Neural crest cell (in vitro differentiated cells): Measurements from ENCODE around the gene NHP2. TPM values are rescaled to one million over a fixed set of nuclear protein-coding genes. Genes with fewer than 3 reads are reported as not detected.

Source experiments
- DNase-seq: peaks from one replicate; pipeline ENCODE4 v3.0.0; 2021; ENCODE audit warnings: low read depth, mixed read lengths, low spot score
- H3K27ac Mint-ChIP-seq: one replicate; pipeline ENCODE4 v1.8.0; 2021; ENCODE audit warnings: mild to moderate bottlenecking, mixed read lengths; ENCODE audit not compliant: unreplicated experiment
- H3K27me3 Mint-ChIP-seq: 2 replicates; pipeline ENCODE4 v1.8.0; 2021; ENCODE audit warnings: low read depth, mild to moderate bottlenecking, mixed read lengths
- H3K36me3 Mint-ChIP-seq: 2 replicates; pipeline ENCODE4 v1.8.0; 2021; ENCODE audit warnings: low read depth, mild to moderate bottlenecking, mixed read lengths
- H3K4me1 Mint-ChIP-seq: 2 replicates; pipeline ENCODE4 v1.8.0; 2021; ENCODE audit warnings: mixed read lengths
- H3K4me3 Mint-ChIP-seq: one replicate; pipeline ENCODE4 v1.8.0; 2021; ENCODE audit warnings: mild to moderate bottlenecking, mixed read lengths
- H3K9me3 Mint-ChIP-seq: 2 replicates; pipeline ENCODE4 v1.8.0; 2021; ENCODE audit warnings: mixed read lengths
- total RNA-seq: library from RNA; stranded (reverse); gene quantifications from 2 replicates; pipeline ENCODE4 v1.2.1, GENCODE V29; 2021
- TF ChIP-seq, protein P1 (sequence below): fragments of 200-600 bp; sonication (generic); conservative IDR thresholded peaks from 2 replicates; pipeline ENCODE4 v1.5.0; 2021; ENCODE audit warnings: antibody characterized with exemption, mild to moderate bottlenecking

The NHP2 gene
- total RNA-seq, 1 donor from 2014 or later, result 169 TPM

DNA sequence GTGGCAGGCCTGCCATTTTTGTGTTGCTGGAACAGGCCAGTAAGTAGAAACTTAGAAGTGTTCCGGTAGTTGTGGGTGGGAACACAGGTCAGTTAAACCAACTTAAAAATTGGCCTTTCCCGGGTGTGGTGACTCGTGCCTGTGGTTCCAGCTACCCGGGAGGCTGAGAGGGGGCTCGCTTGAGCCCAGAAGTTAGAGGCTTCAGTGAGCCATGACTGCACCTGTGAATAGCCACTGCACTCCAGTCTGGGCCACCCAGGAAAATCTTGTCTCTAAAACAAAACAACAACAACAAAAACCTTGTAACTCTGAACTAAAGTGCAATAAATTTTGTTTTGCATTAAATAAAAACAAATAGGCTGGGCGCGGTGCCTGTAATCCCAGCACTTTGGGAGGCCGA lies 1.4 kb upstream of the NHP2 start:
- Mint-ChIP-seq H3K36me3 (peaks cover 5% of the 10 kb centered on the region), H3K4me1 (peaks cover 22% of the 10 kb centered on the region), H3K27me3 (peaks cover 7% of the 10 kb centered on the region), H3K4me3 (no peak overlapping the region), H3K9me3 (no peaks in the 10 kb centered on the region), H3K27ac (no peak overlapping the region)
- no peak for DNase-seq
- TF ChIP-seq, protein P1, sequence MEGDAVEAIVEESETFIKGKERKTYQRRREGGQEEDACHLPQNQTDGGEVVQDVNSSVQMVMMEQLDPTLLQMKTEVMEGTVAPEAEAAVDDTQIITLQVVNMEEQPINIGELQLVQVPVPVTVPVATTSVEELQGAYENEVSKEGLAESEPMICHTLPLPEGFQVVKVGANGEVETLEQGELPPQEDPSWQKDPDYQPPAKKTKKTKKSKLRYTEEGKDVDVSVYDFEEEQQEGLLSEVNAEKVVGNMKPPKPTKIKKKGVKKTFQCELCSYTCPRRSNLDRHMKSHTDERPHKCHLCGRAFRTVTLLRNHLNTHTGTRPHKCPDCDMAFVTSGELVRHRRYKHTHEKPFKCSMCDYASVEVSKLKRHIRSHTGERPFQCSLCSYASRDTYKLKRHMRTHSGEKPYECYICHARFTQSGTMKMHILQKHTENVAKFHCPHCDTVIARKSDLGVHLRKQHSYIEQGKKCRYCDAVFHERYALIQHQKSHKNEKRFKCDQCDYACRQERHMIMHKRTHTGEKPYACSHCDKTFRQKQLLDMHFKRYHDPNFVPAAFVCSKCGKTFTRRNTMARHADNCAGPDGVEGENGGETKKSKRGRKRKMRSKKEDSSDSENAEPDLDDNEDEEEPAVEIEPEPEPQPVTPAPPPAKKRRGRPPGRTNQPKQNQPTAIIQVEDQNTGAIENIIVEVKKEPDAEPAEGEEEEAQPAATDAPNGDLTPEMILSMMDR, result no peak

DNA sequence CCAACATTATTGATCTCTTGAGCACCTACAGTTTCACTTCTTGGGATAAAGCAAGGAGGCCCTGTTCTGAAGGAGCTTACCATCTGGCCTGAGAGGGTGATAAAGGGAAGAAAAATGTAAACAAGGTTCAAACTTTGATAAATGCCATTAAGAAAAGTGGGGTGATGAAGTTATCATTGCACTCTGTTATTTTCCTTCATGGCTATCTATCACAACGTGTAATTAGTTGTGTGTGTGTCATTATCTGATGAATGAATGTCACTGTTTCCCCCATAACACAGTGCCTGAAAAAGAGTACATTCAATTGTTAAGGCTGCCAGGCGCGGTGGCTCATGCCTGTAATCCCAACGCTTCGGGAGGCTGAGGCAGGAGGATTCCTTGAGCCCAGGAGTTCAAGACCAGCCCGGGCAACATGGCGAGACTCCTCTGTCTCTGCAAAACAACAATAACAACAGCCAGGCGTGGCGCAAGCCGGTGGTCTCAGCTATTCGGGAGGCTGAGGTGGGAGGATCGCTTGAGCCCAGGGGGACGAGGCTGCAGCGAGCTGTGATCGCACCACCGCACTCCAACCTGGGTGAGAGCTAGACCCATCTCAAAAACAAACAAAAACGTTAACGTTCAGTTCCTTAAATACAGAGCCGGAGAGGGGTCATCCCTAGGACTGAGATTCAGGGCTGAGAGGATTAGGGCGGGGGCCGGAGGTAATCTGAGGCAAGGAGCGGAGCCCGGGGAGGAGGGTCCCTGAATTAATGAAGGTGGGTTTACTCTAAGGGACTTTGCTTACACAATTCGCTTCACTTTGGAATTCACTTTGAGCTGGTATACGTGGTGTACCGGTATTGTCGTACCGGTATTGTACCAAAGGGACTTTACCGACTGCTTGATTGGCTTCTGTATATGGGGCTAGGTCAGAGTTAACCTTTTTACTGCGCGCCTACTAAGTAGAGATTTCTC lies 917 bp downstream of the NHP2 start:
- Mint-ChIP-seq H3K27ac (peak overlapping the region; percentile 85), H3K4me3 (peak overlapping the region; percentile 95), H3K27me3 (peaks cover 5% of the 10 kb centered on the region), H3K9me3 (no peaks in the 10 kb centered on the region), H3K4me1 (peaks cover 22% of the 10 kb centered on the region), H3K36me3 (peaks cover 5% of the 10 kb centered on the region)
- TF ChIP-seq, protein P1, result no peak
- no peak for DNase-seq

DNA sequence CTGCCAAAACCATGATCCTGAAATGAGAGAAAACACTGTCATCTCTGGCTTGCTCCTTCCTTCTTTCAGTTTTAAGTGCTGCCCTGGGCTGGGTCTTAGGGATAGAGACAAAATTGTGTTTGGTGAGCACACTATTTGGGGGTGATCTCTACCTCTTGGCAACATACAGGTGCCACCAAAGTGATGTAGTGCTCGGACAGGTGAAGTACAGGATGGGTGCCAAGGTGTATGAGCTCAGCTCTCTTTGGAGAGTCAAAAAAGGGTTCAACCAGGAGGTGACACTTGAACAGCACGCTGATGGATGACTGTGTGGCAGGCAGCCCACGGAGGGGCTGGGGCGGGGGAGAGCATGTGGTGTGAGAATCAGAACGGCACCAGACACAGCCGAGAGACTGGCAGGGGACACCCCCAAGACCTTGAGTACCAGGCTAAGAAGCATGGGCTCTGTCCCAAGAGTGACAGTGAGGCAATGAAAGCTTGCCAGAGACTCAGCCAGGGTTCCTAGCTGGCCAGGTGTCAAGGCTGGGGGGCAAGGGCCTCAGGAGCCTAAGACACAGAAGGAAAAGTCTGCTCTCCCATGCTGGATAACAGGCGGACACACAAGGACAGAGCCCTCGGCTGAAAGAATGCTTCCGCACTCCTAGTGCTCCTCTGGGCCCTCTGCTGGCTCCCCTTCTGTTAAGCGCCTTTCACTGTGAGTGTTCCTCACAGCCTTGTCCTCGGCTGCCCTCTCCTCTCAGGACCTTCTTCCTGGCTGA lies 2.5 kb downstream of the NHP2 start:
- Mint-ChIP-seq H3K27ac (no peak overlapping the region), H3K9me3 (no peaks in the 10 kb centered on the region), H3K4me1 (peaks cover 22% of the 10 kb centered on the region), H3K36me3 (peaks cover 9% of the 10 kb centered on the region), H3K27me3 (peaks cover 5% of the 10 kb centered on the region), H3K4me3 (peak overlapping the region; percentile 95)
- TF ChIP-seq, protein P1, result no peak
- DNase-seq, result no peak

DNA sequence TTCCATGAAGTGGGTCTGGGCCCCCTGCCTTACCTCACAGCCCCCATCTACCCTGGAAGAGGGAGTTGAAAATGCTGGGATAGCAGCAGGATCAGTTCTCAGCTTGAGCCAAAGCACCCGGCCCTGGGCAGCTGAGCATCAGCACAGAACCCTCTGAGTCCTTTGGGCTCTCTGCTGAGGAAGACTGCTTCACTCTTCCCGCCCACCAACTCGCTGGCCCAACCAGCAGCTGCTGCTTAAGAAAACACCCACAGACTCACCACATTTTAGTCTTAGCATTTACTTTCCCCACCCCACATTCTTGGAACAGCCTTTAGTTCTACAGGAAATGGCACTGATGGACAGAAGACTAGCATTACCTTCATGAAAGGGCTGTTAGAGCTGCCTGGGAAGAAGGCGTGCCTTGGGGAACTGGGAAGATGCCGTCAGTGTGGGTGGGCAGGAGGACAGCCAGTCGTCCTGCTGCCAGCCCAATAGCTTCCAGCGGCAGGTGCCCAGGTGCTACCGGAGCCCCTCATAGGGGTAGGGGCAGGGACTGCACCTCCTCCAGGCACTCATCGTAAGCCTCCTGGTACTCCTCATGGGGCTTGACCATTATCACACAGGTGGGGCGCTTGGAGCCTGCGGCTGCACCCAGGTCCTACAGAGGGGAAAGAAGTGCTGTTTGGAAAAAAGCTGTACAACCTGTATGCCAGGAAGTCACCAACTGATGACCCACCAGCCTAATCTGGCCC lies 4.3 kb downstream of the NHP2 start:
- H3K27ac Mint-ChIP-seq, result no peak overlapping the region
- TF ChIP-seq, protein P1, result no peak
- peak overlapping the region; percentile 27 for H3K4me3 Mint-ChIP-seq
- no peaks in the 10 kb centered on the region for H3K9me3 Mint-ChIP-seq
- peaks cover 9% of the 10 kb centered on the region for H3K36me3 Mint-ChIP-seq
- DNase-seq, result no peak
- peaks cover 22% of the 10 kb centered on the region for H3K4me1 Mint-ChIP-seq
- peaks cover 5% of the 10 kb centered on the region for H3K27me3 Mint-ChIP-seq

DNA sequence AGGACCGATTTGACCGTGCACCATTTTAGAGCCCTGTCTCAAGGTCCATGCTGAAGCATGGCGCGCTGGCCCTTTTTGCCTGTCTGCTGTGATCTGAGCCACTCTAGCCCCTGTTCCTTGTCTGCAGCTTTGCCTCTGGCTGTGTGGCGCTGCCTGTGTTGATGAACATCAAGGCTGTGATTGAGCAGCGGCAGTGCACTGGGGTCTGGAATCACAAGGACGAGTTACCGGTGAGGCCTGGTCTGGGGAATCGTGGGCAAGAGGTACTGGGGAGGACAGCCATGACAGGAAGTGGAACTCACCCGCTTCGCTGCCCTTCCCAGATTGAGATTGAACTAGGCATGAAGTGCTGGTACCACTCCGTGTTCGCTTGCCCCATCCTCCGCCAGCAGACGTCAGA lies 6.3 kb downstream of the NHP2 start:
- Mint-ChIP-seq H3K27ac (no peak overlapping the region), H3K9me3 (no peaks in the 10 kb centered on the region), H3K36me3 (peaks cover 12% of the 10 kb centered on the region), H3K27me3 (peaks cover 2% of the 10 kb centered on the region), H3K4me3 (no peak overlapping the region), H3K4me1 (peaks cover 8% of the 10 kb centered on the region)
- DNase-seq, result no peak
- TF ChIP-seq, protein P1, result no peak
